A549 (cell line): Measurements from ENCODE around the gene ATL2. TPM values are rescaled to one million over a fixed set of nuclear protein-coding genes. Genes with fewer than 3 reads are reported as not detected.

Experiments
- ATAC-seq, 2 experiments: fragments of 200-7000 bp in 1 of 2; fragments of >200 bp in 1 of 2; cut with Nextera tagmentation in 1 of 2; cut with Tn5 transposase in 1 of 2; 3 replicates each; pipeline versions ENCODE4 v1.8.0 to v1.9.1; 2018 to 2020; ENCODE audit warnings: mild to moderate bottlenecking in 1 of 2, moderate library complexity in 1 of 2
- CTCF ChIA-PET: fragments of 300-600 bp; sonication (Branson Sonifier 250); formaldehyde crosslinking; extraction: SDS; loops from one replicate; lab custom pipeline; 2021; ENCODE audit warnings: antibody characterized with exemption, inconsistent platforms; lab: Yijun Ruan, JAX
- POLR2A ChIA-PET: fragments of 350-600 bp; formaldehyde crosslinking; extraction: SDS; loops from one replicate; lab custom pipeline; 2021; ENCODE audit warnings: antibody characterized with exemption, inconsistent platforms; lab: Yijun Ruan, JAX
- DNase-seq, 2 experiments: peaks; one replicate each; pipeline versions ENCODE4 v3.0.0 to v3.0.0-alpha.2; 2011 to 2016; ENCODE audit warnings: low read depth in 1 of 2, low spot score in 1 of 2
- FAIRE-seq: peaks from 2 replicates; lab custom pipeline; 2011; peaks lifted over from hg19 to GRCh38; lab: Jason Lieb, UNC
- H3K27ac ChIP-seq, 2 experiments: fragments of >200 bp; sonication (Bioruptor Twin); formaldehyde crosslinking; 3 replicates each; pipeline ENCODE4 v1.5.1; 2016 to 2017
- H3K4me1 ChIP-seq: fragments of >200 bp; sonication (Bioruptor Twin); formaldehyde crosslinking; 3 replicates; pipeline ENCODE4 v1.6.1; 2016
- H3K4me2 ChIP-seq: fragments of >200 bp; sonication (Bioruptor Twin); formaldehyde crosslinking; 3 replicates; pipeline ENCODE4 v1.6.1; 2016
- H3K4me3 ChIP-seq: fragments of >200 bp; sonication (Bioruptor Twin); formaldehyde crosslinking; 3 replicates; pipeline ENCODE4 v1.5.1; 2016
- H3K9me3 ChIP-seq: fragments of >200 bp; sonication (Bioruptor Twin); formaldehyde crosslinking; 3 replicates; pipeline ENCODE4 v1.6.1; 2016
- ATOH8 ChIP-seq: fragments of 250-450 bp; sonication (Bioruptor Pico); IDR thresholded peaks from 2 replicates; pipeline ENCODE4 v1.5.0; 2020; ENCODE audit warnings: low read depth, mild to moderate bottlenecking, moderate library complexity
- BHLHE40 ChIP-seq: IDR thresholded peaks from 2 replicates; pipeline ENCODE4 v1.6.1; 2012; ENCODE audit warnings: low read depth, low read length, inconsistent platforms
- CEBPB ChIP-seq, 2 experiments: fragments of >200 bp in 1 of 2; sonication (Bioruptor Twin) in 1 of 2; formaldehyde crosslinking in 1 of 2; IDR thresholded peaks; 2 replicates each; pipeline ENCODE4 v1.6.1; 2012 to 2016
- CHD4 ChIP-seq: fragments of 200-600 bp; sonication (generic); IDR thresholded peaks from 2 replicates; pipeline ENCODE4 v1.6.1; 2016; ENCODE audit warnings: antibody characterized with exemption, mild to moderate bottlenecking, borderline replicate concordance
- E2F6 ChIP-seq: IDR thresholded peaks from 2 replicates; pipeline ENCODE4 v1.6.1; 2012; ENCODE audit warnings: low read depth, borderline replicate concordance
- EHF ChIP-seq: fragments of 250-450 bp; sonication (Bioruptor Pico); IDR thresholded peaks from 2 replicates; pipeline ENCODE4 v1.5.0; 2020; ENCODE audit warnings: mild to moderate bottlenecking
- FOSB ChIP-seq: fragments of 250-450 bp; sonication (Bioruptor Pico); IDR thresholded peaks from 2 replicates; pipeline ENCODE4 v1.5.0; 2020; ENCODE audit warnings: mild to moderate bottlenecking, moderate library complexity
- HOXA7 ChIP-seq: fragments of 250-450 bp; sonication (Bioruptor Pico); IDR thresholded peaks from 2 replicates; pipeline ENCODE4 v1.5.0; 2020; ENCODE audit warnings: mild to moderate bottlenecking, moderate library complexity
- HOXB5 ChIP-seq: fragments of 250-450 bp; sonication (Bioruptor Pico); IDR thresholded peaks from 2 replicates; pipeline ENCODE4 v1.5.0; 2020; ENCODE audit warnings: mild to moderate bottlenecking, moderate library complexity
- JUN ChIP-seq, 2 experiments: fragments of >200 bp; sonication (Bioruptor Twin); formaldehyde crosslinking; IDR thresholded peaks; 2 replicates in 1 of 2; 3 replicates in 1 of 2; pipeline ENCODE4 v1.6.1; 2016 to 2017
- JUNB ChIP-seq: fragments of >200 bp; sonication (Bioruptor Twin); formaldehyde crosslinking; IDR thresholded peaks from 2 replicates; pipeline ENCODE4 v1.6.1; 2016
- KDM5A ChIP-seq: fragments of 200-600 bp; sonication (generic); IDR thresholded peaks from 2 replicates; pipeline ENCODE4 v1.6.1; 2016; ENCODE audit warnings: antibody characterized with exemption, mild to moderate bottlenecking
- MAFK ChIP-seq: fragments of 450-650 bp; IDR thresholded peaks from 2 replicates; pipeline ENCODE4 v1.6.1; 2014; ENCODE audit not compliant: partially characterized antibody
- MYC ChIP-seq: IDR thresholded peaks from 2 replicates; pipeline ENCODE4 v1.6.1; 2012; ENCODE audit warnings: mild to moderate bottlenecking, inconsistent platforms, low read length, improper control_type of control experiment, borderline replicate concordance
- NR3C1 ChIP-seq: fragments of >200 bp; sonication (Bioruptor Twin); formaldehyde crosslinking; IDR thresholded peaks from 3 replicates; pipeline ENCODE4 v1.6.1; 2017
- POLR2A ChIP-seq: IDR thresholded peaks from 2 replicates; pipeline ENCODE4 v1.6.1; 2012; ENCODE audit warnings: mild to moderate bottlenecking, low read length
- RAD21 ChIP-seq, 2 experiments: fragments of >200 bp in 1 of 2; sonication (Bioruptor Twin) in 1 of 2; formaldehyde crosslinking in 1 of 2; IDR thresholded peaks in 1 of 2; conservative IDR thresholded peaks in 1 of 2; 2 replicates in 1 of 2; 3 replicates in 1 of 2; pipeline ENCODE4 v1.6.1; 2012 to 2018; ENCODE audit warnings: inconsistent platforms in 1 of 2
- RFX5 ChIP-seq: fragments of 450-650 bp; IDR thresholded peaks from 2 replicates; pipeline ENCODE4 v1.7.1; 2014; ENCODE audit warnings: antibody characterized with exemption, mild to moderate bottlenecking, moderate library complexity
- SMC3 ChIP-seq: fragments of >200 bp; sonication (Bioruptor Twin); formaldehyde crosslinking; IDR thresholded peaks from 3 replicates; pipeline ENCODE4 v1.6.1; 2018; ENCODE audit warnings: inconsistent platforms
- SREBF2 ChIP-seq: fragments of 450-650 bp; IDR thresholded peaks from 2 replicates; pipeline ENCODE4 v1.6.1; 2014; ENCODE audit warnings: mild to moderate bottlenecking, moderate library complexity
- TFCP2L1 ChIP-seq: fragments of 250-450 bp; sonication (Bioruptor Pico); IDR thresholded peaks from 2 replicates; pipeline ENCODE4 v1.5.0; 2021; ENCODE audit warnings: mild to moderate bottlenecking
- TP53 ChIP-seq: fragments of 250-450 bp; sonication (Bioruptor Pico); IDR thresholded peaks from 2 replicates; pipeline ENCODE4 v1.5.0; 2021; ENCODE audit warnings: mild to moderate bottlenecking, moderate library complexity
- WGBS: methylation state at CpG from one replicate; pipeline ENCODE4 v1.1.6; 2017; ENCODE audit errors: missing lambda C conversion rate; 5-methylcytosine and 5-hydroxymethylcytosine counted together
- polyA plus RNA-seq, 4 experiments: library from polyadenylated mRNA; depleted of rRNA in 3 of 4; stranded (reverse); fragments of >200 nt; fragmentation: RNase III in 1 of 4; extraction: RNeasy Plus Mini Kit Qiagen cat#74134 plus additional on column Dnase treatment in 1 of 4; gene quantifications; 2 replicates in 3 of 4; 3 replicates in 1 of 4; pipeline ENCODE4 v1.2.3, GENCODE V29; 2011 to 2017
- TF ChIP-seq, protein P1 (sequence below): fragments of 450-650 bp; IDR thresholded peaks from 2 replicates; pipeline ENCODE4 v1.6.1; 2014; ENCODE audit warnings: antibody characterized with exemption
- TF ChIP-seq, protein P2 (sequence below): fragments of 250-450 bp; sonication (Bioruptor Pico); IDR thresholded peaks from 2 replicates; pipeline ENCODE4 v1.5.0; 2021; ENCODE audit warnings: mild to moderate bottlenecking, moderate library complexity, borderline replicate concordance
- TF ChIP-seq, protein P3 (sequence below): fragments of 200-600 bp; sonication (generic); IDR thresholded peaks from 2 replicates; pipeline ENCODE4 v1.6.1; 2016; ENCODE audit warnings: antibody characterized with exemption, mild to moderate bottlenecking, moderate library complexity

ATL2 gene
- polyA plus RNA-seq, 2 of the 4 experiments (the other 2 are of a cell fraction) = 77.6 to 85.3 TPM

DNA sequence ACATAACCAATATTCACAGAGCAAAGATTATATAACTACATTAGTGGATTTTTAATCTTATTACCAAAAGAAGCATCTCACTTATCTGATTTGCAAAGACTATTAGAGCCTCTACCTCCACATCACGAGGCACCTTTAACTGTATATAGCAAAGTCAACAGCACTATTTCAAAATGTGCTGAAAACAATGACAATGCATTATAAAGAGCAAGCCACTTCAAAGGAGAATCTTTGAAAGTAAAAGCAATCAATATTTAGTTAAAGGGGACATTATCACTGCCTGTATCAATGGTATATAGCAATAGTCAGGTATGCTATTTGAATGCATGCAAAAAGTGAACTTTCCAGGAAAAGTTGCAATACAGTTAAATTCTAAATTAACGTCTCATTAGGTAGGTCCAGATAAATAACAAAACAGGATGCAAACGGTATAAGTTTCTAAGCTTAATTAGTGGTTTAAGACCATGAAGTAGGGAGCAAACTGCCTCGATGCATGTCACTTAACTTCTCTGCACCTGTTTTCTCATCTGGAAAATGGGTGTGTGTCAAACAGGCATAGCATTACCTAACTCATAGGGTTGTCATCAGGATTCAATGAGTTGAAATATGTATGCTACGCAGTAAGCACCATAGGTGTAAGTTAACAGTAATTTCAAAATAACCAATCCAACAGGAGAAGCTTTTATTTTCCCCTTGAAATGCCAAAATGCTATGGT, 31.6 kb downstream of the ATL2 start:
- FAIRE-seq (no peak), DNase-seq (no peak), ATAC-seq (no peak)
- ChIA-PET CTCF (interaction anchor here (0.6 to 2.6 kb wide), 6 partner anchors 8 to 236 kb away, joined by 3 to 7 read pairs (median 3); no protein-coding TSS in a partner anchor), POLR2A (interaction anchor here (1.2 kb wide), 1 partner anchor 37 kb away, joined by 3 read pairs; no protein-coding TSS in a partner anchor)
- no peak overlapping the region for H3K4me2 ChIP-seq
- no peaks in the 10 kb centered on the region for H3K4me1 ChIP-seq
- peaks cover 7% of the 10 kb centered on the region; the same call in 1 of the 3 replicates for H3K9me3 ChIP-seq
- no peak overlapping the region for H3K27ac ChIP-seq
- WGBS = 92% methylated on average over 5 of the region's 5 CpGs
- H3K4me3 ChIP-seq = no peak overlapping the region
- TF ChIP-seq E2F6 (no peak), MAFK (peak; percentile 38), ATOH8 (CRISPR knock-in tag) (no peak)
- TF ChIP-seq, all 56 proteins: peak for 1

DNA sequence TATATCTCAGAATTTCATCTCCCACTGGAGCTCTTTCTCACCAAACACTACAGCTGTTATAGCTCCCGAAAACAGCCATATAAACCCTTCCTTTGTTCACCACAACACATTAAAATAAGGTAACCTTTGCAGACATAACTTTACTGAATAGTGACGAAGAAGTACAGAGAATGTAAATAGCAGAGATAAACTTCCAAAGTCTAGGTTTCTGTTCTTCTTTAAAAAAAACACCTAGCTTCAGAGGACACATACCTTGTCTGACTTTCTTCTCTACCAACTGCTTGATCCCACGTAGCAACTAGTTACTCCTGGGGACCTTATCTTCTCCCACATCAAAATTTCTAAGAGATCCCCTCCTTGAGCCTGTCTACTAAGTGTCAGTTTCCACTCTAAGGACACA, 32.3 kb downstream of the ATL2 start:
- peaks cover 7% of the 10 kb centered on the region; the same call in 1 of the 3 replicates for H3K9me3 ChIP-seq
- WGBS = 95% methylated on average over 3 of the region's 3 CpGs
- no peak for DNase-seq
- no peaks in the 10 kb centered on the region for H3K4me1 ChIP-seq
- TF ChIP-seq NR3C1 (no peak), BHLHE40 (no peak), JUN (IDR thresholded peaks at IDR 0.05) (no peak), JUNB (no peak), RFX5 (no peak), TFCP2L1 (CRISPR knock-in tag) (no peak), CHD4 (no peak), MYC (no peak), RAD21 (conservative IDR thresholded peaks at IDR 0.05 in 1 of 2, IDR thresholded peaks at IDR 0.05 in 1 of 2) (no peak), SMC3 (no peak), KDM5A (no peak), CEBPB (IDR thresholded peaks at IDR 0.05) (no peak), POLR2A (no peak), SREBF2 (no peak)
- TF ChIP-seq, protein P1, sequence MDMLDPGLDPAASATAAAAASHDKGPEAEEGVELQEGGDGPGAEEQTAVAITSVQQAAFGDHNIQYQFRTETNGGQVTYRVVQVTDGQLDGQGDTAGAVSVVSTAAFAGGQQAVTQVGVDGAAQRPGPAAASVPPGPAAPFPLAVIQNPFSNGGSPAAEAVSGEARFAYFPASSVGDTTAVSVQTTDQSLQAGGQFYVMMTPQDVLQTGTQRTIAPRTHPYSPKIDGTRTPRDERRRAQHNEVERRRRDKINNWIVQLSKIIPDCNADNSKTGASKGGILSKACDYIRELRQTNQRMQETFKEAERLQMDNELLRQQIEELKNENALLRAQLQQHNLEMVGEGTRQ = no peak
- TF ChIP-seq, protein P2, sequence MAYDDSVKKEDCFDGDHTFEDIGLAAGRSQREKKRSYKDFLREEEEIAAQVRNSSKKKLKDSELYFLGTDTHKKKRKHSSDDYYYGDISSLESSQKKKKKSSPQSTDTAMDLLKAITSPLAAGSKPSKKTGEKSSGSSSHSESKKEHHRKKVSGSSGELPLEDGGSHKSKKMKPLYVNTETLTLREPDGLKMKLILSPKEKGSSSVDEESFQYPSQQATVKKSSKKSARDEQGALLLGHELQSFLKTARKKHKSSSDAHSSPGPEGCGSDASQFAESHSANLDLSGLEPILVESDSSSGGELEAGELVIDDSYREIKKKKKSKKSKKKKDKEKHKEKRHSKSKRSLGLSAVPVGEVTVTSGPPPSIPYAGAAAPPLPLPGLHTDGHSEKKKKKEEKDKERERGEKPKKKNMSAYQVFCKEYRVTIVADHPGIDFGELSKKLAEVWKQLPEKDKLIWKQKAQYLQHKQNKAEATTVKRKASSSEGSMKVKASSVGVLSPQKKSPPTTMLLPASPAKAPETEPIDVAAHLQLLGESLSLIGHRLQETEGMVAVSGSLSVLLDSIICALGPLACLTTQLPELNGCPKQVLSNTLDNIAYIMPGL (CRISPR knock-in tag) = no peak
- H3K4me2 ChIP-seq = no peak overlapping the region
- FAIRE-seq = no peak
- no peak overlapping the region for H3K4me3 ChIP-seq
- ATAC-seq = no peak
- POLR2A ChIA-PET = interaction anchor here (1.2 kb wide), 1 partner anchor 36 kb away, joined by 3 read pairs; no protein-coding TSS in a partner anchor
- CTCF ChIA-PET = interaction anchor here (0.6 to 2.6 kb wide), 5 partner anchors 9 to 237 kb away, joined by 3 to 7 read pairs (median 3); no protein-coding TSS in a partner anchor
- H3K27ac ChIP-seq = no peak overlapping the region

GRCh38 chr2:38343212-38343611, 33.9 kb downstream of the ATL2 start:
- Histone ChIP-seq H3K4me3 (no peak overlapping the region), H3K9me3 (peaks cover 7% of the 10 kb centered on the region; the same call in 1 of the 3 replicates), H3K4me1 (no peaks in the 10 kb centered on the region), H3K27ac (no peak overlapping the region), H3K4me2 (no peak overlapping the region)
- CTCF ChIA-PET = interaction anchor here (0.6 to 1.7 kb wide), 6 partner anchors 10 to 348 kb away, joined by 3 to 6 read pairs (median 4); no protein-coding TSS in a partner anchor
- ATAC-seq (no peak), FAIRE-seq (no peak), DNase-seq (no peak)
- POLR2A ChIA-PET = no interaction called here
- WGBS = 95% methylated on average over 3 of the region's 3 CpGs
- TF ChIP-seq EHF (CRISPR knock-in tag) (no peak), HOXB5 (CRISPR knock-in tag) (no peak), CEBPB (IDR thresholded peaks at IDR 0.05) (no peak), POLR2A (no peak), FOSB (no peak), TP53 (no peak), HOXA7 (CRISPR knock-in tag) (no peak)
- TF ChIP-seq, protein P3, sequence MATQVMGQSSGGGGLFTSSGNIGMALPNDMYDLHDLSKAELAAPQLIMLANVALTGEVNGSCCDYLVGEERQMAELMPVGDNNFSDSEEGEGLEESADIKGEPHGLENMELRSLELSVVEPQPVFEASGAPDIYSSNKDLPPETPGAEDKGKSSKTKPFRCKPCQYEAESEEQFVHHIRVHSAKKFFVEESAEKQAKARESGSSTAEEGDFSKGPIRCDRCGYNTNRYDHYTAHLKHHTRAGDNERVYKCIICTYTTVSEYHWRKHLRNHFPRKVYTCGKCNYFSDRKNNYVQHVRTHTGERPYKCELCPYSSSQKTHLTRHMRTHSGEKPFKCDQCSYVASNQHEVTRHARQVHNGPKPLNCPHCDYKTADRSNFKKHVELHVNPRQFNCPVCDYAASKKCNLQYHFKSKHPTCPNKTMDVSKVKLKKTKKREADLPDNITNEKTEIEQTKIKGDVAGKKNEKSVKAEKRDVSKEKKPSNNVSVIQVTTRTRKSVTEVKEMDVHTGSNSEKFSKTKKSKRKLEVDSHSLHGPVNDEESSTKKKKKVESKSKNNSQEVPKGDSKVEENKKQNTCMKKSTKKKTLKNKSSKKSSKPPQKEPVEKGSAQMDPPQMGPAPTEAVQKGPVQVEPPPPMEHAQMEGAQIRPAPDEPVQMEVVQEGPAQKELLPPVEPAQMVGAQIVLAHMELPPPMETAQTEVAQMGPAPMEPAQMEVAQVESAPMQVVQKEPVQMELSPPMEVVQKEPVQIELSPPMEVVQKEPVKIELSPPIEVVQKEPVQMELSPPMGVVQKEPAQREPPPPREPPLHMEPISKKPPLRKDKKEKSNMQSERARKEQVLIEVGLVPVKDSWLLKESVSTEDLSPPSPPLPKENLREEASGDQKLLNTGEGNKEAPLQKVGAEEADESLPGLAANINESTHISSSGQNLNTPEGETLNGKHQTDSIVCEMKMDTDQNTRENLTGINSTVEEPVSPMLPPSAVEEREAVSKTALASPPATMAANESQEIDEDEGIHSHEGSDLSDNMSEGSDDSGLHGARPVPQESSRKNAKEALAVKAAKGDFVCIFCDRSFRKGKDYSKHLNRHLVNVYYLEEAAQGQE = no peak
